Measurements from ENCODE around the gene CREG2.
"Not testable (repeated sequence)": the region's sequence is repeated elsewhere in the genome, so short reads cannot be mapped to it uniquely, and the experiment has no call there.

CREG2 gene

GRCh38 chr2:101328474-101329007, 58.8 kb downstream of the CREG2 start:
- DNase-seq (ENCODE audit: insufficient read length, low spot score) (no peak), FAIRE-seq (no peak)
- TF ChIP-seq CTCF (IDR thresholded peaks at IDR 0.05; ENCODE audit: insufficient read depth, missing control alignments) = no peak

GRCh38 chr2:101327863-101328394, 59.4 kb downstream of the CREG2 start:
- no peak for FAIRE-seq
- DNase-seq (ENCODE audit: insufficient read length, low spot score) = no peak
- TF ChIP-seq CTCF (IDR thresholded peaks at IDR 0.05; ENCODE audit: insufficient read depth, missing control alignments) = no peak

GRCh38 chr2:101325425-101325824, 61.9 kb downstream of the CREG2 start:
- DNase-seq (ENCODE audit: insufficient read length, low spot score) (no peak), FAIRE-seq (no peak)
- TF ChIP-seq CTCF (IDR thresholded peaks at IDR 0.05; ENCODE audit: insufficient read depth, missing control alignments) = no peak

- not testable (repeated sequence) for DNase-seq (ENCODE audit: insufficient read length, low spot score); FAIRE-seq
Observed at GRCh38 chr2:101316568-101316967, 70.7 kb downstream of the CREG2 start.

GRCh38 chr2:101311696-101312017, 75.6 kb downstream of the CREG2 start:
- TF ChIP-seq CTCF (IDR thresholded peaks at IDR 0.05; ENCODE audit: insufficient read depth, missing control alignments) = no peak
- DNase-seq (ENCODE audit: insufficient read length, low spot score) (no peak), FAIRE-seq (no peak)

GRCh38 chr2:101310834-101311695, 76.2 kb downstream of the CREG2 start:
- TF ChIP-seq CTCF (IDR thresholded peaks at IDR 0.05; ENCODE audit: insufficient read depth, missing control alignments) = no peak
- no peak for FAIRE-seq
- DNase-seq (ENCODE audit: insufficient read length, low spot score) = no peak

- no peak for FAIRE-seq
- no peak for DNase-seq (ENCODE audit: insufficient read length, low spot score)
- no peak for TF ChIP-seq CTCF (IDR thresholded peaks at IDR 0.05; ENCODE audit: insufficient read depth, missing control alignments)
Observed at GRCh38 chr2:101310090-101310833, 77.0 kb downstream of the CREG2 start.

All from D721Med (cell line).